Measurements from ENCODE around the gene KXD1.

The KXD1 gene

DNA sequence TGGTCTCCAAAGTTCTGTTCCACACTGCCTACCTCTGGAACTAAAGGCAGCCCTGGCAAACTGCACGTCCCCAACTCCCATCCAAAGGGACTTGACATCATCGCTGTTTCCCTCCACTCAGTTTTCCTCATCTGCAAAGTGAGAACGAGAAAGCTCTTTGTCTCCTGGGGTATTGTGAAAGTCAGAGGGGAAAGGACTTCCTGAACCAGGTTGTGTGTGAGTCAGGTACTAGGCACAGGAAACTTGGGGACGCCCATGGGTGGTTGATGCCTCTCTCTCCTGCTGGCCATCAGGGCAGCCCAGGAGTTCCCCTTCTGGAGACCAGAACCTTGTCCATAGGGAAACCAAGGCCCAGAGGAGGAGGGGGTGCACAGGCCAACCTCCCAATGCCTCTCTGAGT, 44.2 kb downstream of the KXD1 start:
- no peak for DNase-seq (ENCODE audit: low read depth in 3 of 3)

DNA sequence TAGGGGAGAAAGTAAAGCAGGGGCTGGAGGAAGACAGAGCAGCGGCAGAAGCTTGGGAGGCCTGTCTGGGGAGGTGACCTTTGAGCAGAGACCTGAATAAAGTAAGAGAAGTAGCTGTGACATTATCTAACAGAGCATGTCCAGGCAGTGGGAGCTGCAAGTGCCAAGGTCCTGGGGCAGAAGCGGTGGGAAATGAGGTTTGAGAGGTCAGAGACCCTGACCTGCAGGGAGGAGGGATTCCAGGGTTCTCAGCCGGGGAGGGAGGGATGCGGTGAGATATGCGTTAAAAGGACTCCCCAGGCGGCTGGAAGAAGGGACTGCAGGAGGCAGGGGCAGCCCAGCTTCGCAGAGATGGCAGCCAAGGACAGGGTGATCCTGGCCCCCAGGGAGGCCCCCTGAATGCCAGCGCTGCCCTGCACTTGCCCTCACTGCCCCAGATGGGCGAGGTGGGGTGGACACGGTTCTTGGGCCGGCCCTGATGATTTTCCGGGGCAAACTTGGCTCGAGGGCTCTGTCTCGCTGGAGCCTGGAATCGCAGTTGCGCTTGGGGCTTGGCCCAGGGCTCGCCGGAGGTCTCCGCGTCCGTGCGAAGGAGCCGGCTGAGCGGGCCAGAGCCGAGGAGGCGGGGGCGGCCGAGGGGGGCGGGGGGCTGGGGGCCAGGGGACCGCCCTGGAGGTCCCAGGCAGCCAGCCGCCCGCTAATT, 45.7 kb downstream of the KXD1 start:
- DNase-seq (ENCODE audit: low read depth in 3 of 3), result no peak

DNA sequence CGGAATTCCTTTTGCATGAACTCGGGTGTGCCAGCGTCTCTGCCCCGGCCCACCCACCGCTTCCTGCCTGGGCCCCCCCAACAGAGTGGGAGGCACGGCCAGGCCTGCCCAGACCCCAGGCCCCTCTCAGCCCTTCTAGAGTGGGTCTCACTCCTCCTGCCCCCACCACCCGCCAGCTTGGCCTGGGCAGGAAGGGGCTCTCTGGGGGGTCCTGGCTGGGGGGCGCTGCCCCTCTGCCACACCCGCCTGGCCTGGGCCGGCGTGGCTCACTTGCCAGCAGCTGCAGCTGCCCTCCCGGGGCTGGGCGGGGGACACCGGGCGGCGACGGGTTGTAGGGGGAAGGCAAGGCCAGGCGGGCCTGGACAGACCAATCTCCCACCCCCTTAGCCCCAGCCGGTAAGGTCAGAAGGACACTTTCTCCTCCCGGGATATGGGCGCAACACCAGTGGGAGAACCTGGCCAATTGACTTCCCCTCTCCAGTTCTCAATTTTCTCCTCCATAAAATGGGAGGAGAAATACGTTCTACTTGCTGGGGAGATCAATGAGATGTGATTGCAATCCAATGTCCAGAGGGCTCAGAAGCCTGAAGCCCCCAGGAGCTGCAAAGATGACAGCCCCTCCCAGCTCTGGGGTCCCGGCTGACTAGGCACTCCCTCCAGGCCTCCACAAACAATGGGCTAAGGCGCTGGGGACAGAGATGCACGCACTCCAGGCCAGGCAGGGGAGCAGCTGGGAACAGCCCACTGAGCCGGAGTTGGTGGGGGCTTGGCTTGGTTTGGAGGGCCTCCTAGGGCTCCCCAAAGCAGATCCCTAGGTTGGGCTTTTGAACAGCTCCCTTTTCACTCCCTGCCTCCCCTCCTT, 46.5 kb downstream of the KXD1 start:
- no peak for DNase-seq (ENCODE audit: low read depth in 3 of 3)

DNA sequence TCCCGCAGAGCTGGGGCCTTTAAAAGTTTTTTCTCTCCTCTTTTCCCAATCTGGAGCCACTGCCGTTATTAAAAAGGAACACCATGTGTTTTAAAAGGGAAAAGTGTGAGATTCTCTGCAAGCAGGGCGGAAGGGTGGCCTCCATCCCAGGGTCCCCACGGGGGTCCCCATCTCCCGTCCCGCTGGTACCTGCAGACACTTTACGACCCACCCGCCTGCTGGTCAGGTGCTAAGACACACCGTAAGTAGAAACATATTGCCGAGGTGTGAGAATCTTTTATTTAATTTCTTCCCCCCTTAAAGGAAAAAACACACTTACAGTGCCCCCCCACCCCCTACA, 47.1 kb downstream of the KXD1 start:
- DNase-seq (ENCODE audit: low read depth in 3 of 3), result no peak

DNA sequence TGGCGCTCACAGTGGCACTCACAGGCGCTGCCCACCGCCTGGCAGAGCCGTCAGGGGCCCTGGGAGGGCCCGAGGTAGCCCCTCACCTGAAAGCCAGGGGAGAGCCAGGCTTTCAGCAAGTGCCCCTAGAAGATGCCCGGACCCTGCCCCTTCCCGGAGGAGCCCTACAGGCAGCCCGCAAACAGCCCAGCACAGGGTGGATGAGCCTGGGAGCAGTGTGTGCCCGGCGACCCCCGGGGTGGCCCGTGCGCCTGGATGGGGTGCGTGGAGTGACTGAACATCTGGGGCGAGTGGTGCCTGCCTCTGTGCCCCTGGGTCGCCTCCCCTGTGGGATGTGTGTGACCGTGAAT, 47.5 kb downstream of the KXD1 start:
- DNase-seq (ENCODE audit: low read depth in 3 of 3), result no peak

DNA sequence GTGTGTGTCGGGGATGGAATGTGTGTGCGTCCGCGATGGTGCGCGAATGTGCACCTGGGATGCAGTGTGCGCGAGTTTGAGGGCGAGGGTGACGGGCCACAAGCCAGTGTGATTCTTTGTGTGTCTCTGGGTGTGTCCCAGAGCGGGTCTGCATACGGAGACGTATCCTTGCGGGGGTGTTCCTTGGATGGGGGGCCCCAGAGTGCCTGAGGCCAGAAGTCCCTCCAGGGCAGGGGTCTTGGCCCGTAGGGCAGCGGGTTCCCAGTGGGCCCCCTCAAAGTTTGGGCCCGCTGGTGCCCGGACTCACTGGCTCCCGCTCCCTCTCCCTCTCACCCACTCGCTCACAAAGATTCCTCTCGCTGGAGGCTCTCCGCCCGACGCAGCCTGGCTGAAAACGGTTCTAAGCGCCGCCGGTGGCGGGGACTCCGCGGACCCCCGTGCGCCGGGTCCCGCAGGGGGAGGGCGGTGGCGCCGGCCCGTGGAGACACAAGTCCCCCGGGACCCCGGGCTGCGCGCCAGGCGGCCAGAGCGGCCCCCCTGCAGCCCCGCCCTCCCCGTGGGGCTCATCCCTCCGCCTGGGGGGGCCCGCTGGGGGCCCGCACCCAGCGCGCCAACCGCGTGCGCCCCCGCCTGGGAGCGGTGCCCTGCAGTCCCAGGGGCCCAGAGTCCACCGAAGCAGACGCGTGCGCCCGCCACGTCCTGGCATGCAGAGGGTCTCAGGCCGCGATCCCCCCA, 48.0 kb downstream of the KXD1 start:
- no peak for DNase-seq (ENCODE audit: low read depth in 3 of 3)

DNA sequence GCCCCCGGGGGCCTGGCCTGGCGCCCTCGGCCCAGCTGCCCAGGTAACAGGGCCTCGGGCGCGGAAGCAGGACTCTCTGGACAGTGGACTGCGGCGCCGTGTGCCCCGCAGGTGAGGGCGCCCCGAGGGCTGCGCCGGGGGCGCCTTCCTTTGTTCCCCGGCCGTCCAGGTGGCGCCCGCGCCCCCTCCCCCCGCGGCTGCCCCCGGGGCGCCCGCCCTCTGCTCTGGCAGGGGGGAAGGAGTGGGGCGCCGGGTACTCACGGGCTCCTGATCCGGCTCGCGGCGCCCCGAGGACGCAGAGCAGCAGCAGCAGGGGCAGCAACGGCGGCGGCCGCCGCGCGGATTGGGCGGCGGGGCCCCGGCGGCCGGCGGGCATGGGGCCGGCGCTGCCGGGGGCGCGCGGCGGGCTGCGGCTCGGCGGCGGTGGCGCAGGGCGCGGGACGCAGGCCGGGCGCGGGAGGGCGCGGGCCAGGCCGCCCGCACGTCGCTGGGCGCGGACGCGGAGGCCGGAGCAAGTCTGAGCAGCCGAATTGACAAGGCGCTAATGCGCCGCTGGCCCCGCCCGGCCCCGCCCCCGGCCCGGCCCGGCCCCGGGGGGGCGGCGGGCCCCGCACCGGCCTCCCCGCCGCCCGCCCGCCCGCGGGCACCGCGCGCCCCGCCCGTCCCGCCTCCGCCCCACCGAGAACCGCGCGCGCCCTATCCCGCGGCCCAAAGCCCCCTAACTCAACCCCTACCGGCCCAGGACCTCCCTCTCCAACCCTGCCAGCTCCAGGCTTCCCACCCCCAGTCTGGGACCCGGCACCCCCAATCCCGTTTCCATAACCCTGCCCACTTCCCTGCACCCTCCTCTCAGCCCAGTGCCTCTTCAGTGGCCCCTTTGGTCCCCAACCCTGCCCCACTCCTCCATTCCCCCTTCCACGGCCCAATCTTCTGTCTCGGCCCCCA, 48.9 kb downstream of the KXD1 start, which contains the start of gene CRLF1:
Gene CRLF1 (minus strand): TSS at position 519 of the 945 bp plus-strand sequence. CDS start 143 bp downstream, at position 376.
- DNase-seq (ENCODE audit: low read depth in 3 of 3), result no peak

DNA sequence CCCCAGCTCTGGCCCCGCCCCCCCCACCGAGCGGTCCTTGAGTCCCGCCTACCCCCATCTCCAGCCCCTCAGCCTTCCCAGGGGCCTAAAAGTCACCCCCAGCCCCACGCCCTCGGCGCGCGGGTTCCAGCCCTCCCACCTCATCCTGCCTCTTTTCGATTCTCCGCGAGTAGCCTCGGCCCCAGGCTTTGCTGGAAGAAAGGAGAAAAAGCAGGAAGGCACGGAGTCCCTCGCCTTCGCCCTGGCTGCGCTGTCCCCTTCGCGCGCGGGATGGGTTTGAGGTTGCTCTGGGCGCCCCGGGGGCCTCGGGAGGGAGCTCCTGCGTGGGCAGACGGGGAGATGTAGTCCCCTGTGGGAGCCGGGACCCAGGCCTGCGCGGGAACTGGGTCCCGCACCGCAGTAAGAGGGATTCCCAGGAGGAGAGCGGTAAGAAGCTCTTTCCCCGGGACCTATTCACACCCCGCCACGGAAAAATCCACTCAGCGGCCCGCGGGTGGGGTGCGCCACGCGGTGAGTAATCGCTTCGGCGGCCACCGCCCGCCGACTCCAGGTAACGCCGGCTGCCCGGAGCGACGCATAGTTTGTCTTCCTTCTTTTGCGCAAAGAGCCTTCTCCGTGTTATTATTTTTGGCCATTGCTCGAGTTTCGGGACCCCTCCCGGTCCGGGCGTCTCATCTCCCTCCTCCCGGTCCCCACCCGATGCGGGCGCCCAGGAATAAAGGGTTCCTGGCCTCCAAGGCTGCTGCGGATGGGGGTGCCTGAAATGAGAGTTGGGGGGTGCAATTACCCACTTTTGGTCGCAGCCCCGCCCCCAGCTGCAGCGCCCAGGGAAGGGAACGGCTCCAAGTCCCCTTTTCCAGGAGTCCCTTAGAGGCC, 49.8 kb downstream of the KXD1 start:
- no peak for DNase-seq (ENCODE audit: low read depth in 3 of 3)

DNA sequence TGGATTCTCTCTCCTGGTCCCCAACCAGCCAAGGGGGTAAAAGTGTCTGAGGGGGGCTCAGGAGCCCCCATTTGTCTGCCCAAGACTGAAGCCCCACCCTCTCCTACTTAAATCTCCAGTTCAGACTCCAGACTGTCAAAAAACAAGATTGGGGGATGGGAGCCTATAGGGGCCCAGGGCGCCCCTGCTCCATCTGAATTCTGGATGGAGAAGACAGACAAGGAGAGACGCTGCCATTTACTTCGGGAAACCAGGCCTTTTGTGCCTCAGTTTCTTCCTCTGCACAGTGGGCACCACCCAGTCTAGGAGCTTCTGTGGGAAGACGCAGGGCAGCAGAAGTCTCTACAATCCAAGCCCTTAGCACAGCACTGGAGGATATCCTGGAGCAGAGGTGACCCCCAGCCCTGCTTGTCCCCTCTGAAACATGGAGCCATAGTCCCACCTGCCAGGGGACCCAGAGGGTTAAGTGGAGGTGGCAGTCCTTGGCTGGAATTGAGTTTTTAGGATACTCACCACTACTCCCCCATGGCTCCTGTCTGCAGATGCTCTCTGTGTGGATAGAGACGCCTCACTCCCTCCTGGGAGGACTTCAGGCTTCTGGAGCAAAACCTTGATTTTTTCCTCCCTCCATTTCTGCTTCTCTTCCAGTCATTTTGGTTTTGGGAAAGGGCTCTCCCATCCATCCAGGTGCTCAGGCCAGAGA, 50.6 kb downstream of the KXD1 start:
- DNase-seq (ENCODE audit: low read depth in 3 of 3), result no peak

DNA sequence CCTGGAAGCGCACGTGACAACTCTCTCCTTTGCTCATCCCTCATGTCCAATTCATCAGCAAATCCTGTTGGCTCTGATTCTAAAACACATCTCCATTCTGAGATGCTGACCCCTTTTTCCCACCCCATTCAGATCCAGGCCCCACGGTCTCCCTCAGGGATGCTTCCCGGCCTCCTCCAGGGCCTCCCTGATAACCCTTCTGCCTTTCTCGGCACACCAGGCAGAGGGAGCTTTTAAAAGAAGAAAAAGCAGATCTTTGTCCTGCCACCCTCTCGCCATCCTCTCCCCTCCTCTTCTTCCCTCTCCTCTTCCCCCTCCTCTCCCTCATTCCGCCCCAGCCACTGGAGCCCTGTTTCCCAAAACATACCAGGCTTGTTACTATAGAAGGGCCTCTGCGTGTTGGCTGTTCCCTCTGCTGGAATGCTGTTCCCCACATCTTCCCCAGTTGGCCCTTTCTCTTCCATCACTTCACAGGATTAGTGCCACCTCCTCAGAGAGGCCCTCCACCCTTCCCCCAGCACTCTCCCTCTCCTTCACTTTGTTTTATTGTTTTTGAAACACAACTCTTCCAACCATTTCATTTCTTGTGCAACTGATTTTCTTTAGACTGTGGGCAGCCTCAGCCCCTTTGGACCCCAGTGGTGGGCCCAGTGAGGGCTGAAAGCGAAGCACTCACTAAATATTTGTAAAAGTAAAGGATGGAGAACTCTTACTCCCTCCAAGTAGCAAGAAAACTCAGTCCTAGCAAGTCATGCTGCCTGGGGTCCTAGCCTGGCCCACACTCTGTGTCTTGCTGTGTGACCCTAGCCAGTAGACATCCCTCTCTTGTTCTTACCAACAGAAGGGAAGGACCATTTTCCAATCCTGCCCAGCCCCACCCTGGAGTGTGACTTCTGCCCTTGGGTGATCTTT, 51.4 kb downstream of the KXD1 start:
- no peak for DNase-seq (ENCODE audit: low read depth in 3 of 3)

DNA sequence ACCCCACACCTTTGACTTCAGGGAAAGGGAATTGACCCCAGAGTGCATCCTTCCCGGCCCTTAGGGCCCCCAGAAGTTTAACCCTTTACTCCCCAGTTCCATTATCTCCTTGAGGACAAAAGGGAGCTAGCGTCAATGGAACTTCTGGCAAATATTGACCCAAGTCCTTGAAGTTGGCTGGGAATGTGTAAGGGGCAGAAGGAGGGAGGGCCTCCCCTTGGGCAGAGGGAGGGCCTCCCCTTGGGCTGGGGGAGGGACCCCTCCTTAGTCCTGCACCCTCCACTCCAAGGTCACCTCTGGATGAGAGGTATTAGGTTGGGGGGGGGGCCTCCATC, 52.0 kb downstream of the KXD1 start:
- no peak for DNase-seq (ENCODE audit: low read depth in 3 of 3)

DNA sequence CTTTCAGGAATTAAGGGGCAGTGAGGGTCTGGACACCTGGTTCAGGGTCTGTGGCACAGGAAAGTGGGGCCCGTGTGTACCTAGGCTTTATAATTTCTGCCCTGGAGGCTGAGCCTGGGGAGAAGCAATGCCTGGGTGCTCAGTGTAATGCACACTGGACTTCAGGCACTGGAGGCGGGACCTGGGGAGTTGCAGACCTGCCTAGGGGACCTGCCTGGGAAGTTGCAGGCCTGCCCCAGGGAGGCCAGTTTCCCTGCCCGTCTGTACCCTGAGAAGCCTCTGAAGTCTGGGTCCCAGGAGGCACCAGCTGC, 52.5 kb downstream of the KXD1 start:
- DNase-seq (ENCODE audit: low read depth in 3 of 3), result no peak

DNA sequence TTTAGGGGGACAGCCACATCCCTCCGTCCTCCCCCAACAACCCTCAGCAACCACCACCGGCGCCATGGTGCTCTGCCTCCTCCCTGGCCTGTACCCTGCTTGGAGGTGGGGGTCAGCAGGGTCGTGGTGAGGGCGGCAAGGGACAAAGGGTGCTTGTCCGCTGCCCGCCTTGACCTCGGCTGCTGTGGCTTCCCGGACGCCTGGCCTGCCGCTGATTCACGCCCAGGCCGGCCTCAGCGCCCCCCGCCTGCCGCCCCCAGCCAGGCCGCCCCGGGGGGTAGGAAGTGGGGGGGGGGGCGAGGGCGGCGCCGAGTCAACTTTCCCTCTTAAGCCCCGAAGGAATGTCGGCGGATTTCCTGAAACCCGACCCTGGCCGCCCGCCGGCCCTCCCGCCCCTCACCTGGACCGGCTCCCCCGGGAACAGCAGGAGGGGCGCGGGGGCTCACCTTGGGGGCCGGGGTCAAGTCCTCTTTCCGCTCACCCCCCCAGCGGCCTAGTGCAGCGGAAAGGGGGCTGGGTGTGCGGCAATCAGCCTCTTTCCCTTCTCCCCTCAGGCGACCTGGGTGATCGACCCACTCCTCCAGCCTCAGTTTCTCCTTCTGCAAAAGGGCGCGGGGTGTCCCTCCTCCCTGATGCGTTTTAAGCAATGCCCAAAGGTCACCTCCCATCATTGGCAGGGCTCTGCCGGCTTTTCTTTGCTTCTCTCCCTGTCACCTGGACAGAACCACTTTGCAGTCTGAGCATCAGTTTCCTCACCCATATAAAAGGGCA, 53.1 kb downstream of the KXD1 start:
- no peak for DNase-seq (ENCODE audit: low read depth in 3 of 3)

DNA sequence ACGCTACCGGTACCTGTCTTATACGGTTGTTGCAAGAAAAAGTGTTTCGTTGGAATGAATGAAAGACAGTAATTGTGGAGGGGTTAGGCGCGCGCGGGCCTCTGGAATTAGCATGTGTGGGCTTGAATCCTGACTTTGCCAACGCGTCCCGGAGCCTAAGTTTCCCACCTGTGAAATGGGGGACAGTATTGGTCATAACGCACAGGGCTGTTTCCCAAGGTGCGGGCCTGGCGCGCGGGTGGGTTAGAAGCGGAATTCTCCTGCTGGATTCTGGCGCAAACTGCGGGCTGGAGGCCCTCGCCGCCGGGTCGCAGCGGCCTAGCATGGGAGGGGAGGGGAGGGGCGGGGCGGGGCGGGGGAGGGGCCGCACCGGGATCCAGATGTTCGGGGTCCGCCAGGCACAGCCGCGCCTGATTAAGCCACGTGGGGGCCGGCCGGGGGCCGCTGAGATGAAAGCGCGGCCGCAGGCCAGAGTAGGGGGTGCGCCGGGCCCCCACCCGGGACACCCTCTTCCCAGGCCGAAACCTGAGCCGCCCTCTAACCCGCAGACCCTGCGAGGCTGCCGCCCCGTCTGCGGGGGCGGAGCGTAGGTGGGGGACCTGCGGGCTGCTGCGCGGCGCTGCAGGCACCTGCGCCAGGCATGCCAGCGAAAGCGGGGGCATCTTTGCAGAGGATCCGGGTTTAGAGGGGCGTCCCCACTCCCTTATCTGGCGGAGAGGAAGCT, 53.8 kb downstream of the KXD1 start:
- DNase-seq (ENCODE audit: low read depth in 3 of 3), result no peak

DNA sequence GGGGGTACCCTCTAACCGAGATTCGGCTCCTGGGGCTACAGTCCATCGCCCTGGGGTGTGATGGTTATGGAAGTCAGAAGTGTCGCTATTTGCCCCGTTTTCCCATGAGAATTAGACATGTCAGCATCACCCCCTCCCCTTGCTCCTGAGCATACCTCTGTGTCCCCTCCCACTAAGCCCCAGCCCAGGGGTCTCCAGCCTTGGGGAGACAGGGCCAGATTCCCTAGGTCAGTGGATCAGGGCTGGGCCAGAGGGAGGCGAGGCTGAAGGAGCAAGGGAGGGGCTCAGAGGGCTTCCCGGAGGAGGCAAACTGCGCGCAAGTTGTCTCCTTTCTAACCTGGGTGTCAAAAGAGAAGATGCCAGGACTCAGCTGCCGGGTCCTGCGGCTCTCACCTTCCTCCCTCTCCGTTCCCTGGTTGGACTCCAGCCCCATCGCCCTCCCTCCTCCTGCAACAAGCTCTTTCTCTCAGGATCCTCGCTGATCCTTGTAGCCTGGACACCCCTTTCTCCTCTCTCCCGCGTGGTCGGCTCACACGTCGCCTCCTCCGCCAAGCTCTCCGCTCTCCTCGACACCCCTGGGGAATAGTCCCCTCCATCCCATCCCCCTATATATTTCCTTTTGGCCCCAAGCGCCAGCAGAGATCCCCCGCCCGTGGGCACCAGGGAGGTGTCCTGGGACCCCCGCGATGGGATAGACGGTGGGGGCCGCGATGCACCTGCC, 54.5 kb downstream of the KXD1 start:
- DNase-seq (ENCODE audit: low read depth in 3 of 3), result no peak

DNA sequence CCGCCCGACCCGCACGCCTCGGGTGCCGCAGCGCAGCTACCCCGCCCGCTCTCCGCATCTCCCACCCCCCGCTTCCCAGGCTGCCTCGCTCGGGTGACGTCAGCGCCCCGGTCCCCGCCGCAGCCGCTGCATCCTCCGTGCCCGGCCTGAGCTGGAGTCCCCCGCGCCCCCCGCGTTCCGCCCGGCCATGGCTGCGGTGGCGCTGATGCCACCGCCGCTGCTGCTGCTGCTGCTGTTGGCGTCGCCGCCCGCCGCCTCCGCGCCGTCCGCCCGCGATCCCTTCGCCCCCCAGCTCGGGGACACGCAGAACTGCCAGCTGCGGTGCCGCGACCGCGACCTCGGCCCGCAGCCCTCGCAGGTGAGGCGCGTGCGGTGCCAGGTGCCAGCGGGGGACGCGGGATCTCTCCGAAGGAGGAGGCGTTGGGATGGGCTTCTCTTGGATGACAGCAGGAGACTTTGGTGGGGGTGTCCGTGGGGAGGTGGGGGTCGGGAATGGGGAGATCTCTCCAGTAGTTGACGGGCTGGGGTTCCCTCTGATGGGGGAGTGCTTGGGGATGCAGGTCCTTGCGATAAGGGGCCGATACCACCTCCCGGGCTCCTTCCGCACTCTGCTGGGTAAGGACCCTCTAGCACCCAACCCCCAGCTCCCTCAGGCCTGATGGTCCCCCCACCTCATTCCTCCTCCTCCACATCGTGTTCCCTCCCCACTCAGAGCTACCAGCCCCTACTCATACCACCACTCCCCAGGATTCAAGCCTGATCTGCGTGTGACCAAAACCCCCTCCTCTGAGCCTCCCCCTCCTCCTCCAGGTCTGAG, 55.3 kb downstream of the KXD1 start, which contains the start of gene TMEM59L:
Gene TMEM59L (plus strand): TSS at position 99 of the 817 bp plus-strand sequence. CDS start 89 bp downstream, at position 188.
- no peak for DNase-seq (ENCODE audit: low read depth in 3 of 3)

Measured in stimulated activated CD4-positive, alpha-beta T cell treated with anti-CD3 and anti-CD28 coated beads, TNF-alpha, amount 100 ng/mL, for 4 hours (primary cell).